ENCODE measurements around the gene MYL11. TPM values are rescaled to one million over a fixed set of nuclear protein-coding genes. Genes with fewer than 3 reads are reported as not detected.

Gene MYL11
- total RNA-seq, 1 donor from 2014 or later = 0.64 TPM

DNA sequence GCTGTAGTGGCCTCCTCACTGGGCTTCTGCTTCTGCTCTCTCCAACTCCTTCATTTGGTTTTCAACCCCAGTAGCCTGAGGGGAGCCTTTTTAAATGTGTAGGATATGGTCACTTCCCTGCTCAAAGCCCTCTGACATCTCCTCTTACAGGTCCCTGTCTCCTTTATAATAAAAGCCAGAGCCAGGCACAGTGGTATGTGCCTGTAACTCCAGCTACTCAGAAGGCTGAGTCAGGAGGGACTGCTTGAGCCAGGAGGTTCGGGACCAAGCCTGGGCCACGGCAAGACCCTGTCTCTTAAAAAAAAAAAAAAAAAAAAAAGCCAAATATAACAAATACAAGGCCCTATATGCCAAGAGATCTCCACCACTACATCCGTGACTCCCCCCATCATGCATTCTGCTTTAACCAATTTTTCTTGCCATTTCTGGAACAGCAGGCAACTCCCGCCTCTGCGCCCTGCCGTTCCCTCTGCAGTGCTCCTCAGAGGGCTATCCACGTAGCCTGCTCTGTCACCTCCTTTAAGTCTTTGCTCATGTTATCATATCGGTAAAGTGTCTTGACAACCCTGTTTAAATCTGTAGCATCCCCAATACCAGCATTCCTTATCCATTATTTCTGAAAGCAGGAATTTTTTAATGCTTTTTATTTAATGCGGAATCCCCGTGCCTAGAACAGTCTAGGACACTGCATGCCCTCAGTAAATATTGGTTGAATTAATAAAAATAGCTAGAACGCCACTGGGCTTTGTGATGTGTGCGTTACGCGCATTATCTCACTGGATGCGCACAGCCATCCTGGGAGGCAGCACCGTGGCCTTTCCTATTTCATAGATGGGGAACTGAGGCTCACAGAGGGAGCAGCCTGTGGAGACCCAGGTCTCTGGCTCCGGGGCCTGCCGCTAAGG is 42.3 kb downstream of the MYL11 start:
- DNase-seq (ENCODE audit: low read depth in 2 of 2) = no peak

DNA sequence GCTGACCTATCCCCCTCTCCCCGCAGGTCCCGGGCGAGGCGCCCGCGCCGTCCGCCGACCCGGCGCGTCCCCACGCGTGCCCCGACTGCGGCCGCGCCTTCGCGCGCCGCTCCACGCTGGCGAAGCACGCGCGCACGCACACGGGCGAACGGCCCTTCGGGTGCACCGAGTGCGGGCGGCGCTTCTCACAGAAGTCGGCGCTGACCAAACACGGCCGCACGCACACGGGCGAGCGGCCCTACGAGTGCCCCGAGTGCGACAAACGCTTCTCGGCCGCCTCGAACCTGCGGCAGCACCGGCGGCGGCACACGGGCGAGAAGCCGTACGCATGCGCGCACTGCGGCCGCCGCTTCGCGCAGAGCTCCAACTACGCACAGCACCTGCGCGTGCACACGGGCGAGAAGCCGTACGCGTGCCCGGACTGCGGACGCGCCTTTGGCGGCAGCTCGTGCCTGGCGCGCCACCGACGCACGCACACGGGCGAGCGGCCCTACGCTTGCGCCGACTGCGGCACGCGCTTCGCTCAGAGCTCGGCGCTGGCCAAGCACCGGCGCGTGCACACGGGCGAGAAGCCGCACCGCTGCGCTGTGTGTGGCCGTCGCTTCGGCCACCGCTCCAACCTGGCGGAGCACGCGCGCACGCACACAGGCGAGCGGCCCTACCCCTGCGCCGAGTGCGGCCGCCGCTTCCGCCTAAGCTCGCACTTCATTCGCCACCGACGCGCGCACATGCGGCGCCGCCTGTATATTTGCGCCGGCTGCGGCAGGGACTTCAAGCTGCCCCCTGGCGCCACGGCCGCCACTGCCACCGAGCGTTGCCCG is 43.1 kb downstream of the MYL11 start:
- DNase-seq (ENCODE audit: low read depth in 2 of 2) = peak; percentile 93 to 97

DNA sequence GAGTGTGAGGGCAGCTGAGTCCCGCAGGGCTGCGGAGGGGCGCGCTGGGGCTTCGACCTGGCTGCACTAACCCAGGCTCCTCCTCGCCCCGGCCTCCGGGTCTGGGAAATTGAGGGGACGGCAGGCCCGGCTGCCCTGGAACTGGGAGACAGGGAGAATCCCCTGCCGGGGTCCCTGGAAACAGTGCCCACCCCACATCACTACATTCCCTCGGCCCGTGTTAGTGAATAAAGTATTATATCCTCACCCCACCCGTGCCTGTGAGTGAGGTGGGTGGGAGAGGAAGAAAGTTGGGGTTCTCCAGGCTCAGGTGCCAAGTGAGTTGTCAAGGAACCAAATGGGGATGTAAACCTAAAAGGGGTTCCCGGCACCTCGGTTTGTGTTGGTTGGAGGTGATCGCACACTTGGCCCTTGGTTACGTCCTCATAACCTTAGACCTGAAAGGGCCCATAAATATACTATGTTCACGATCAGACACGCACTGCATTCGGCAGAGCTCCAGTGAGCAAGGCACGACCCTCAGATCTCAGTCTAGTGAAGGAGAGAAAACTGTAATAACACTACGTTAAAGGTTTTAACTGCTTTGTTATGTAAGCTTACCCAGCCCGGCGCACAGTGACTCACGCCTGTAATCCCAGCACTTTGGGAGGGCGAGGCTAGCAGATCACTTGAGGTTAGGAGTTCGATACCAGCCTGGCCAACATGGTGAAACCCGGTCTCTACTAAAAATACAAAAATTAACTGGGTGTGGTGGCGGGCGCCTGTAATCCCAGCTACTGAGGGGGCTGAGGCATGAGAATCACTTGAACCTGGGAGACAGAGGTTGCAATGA is 44.0 kb downstream of the MYL11 start:
- no peak for DNase-seq (ENCODE audit: low read depth in 2 of 2)

DNA sequence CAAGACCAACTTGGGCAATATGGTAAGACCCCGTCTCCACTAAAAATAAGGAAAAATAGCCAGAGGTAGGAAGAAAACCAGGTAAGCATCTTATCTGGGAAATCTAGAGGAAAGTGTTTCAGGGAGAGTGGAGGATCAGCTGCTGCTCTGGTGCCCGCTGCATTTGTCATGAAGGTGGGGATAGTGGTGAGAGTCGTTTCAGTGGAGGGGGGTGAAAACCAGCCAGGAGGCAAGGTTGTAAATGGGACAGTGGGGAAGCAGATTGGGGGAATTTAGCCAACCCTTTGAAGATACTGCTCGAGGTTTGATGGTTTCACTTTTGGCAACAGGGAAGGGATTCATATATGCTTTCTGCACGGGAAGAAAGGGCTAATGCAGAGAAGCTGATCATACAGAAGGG is 46.4 kb downstream of the MYL11 start:
- DNase-seq (ENCODE audit: low read depth in 2 of 2) = no peak

Other genes with a start within 250 kb of the MYL11 start
- gene CORO1A, start 191.2 kb upstream of the MYL11 start, total RNA-seq = 1.1 and 2.4 TPM in 2 replicates
- 26.6 and 29.8 TPM in 2 replicates for gene BOLA2B, start 181.1 kb upstream of the MYL11 start, total RNA-seq
- gene SLX1A, start 180.9 kb upstream of the MYL11 start, total RNA-seq = 52.4 and 73.0 TPM in 2 replicates
- 2.2 and 3.3 TPM in 2 replicates for gene SULT1A3, start 175.5 kb upstream of the MYL11 start, total RNA-seq
- 0.77 and 1.6 TPM in 2 replicates for gene NPIPB13, start 126.3 kb upstream of the MYL11 start, total RNA-seq
- gene CD2BP2, start 19.5 kb upstream of the MYL11 start, total RNA-seq = 34.1 and 35.5 TPM in 2 replicates
- gene TBC1D10B, start 4.3 kb upstream of the MYL11 start, total RNA-seq = 22.2 and 31.9 TPM in 2 replicates
- under 0.01 and 0.38 TPM in 2 replicates for gene SEPTIN1, start 7.8 kb downstream of the MYL11 start, total RNA-seq
- gene ZNF48, start 20.6 kb downstream of the MYL11 start, total RNA-seq = 11.4 and 15.2 TPM in 2 replicates
- 7.6 and 14.0 TPM in 2 replicates for gene ZNF771, start 32.8 kb downstream of the MYL11 start, total RNA-seq
- 80.9 and 89.8 TPM in 2 replicates for gene DCTPP1, start 55.2 kb downstream of the MYL11 start, total RNA-seq
- 13.6 and 24.9 TPM in 2 replicates for gene SEPHS2, start 71.1 kb downstream of the MYL11 start, total RNA-seq
- not detected in 2 replicates for gene ITGAL, start 97.9 kb downstream of the MYL11 start, total RNA-seq
- 13.7 and 17.7 TPM in 2 replicates for gene ZNF768, start 151.8 kb downstream of the MYL11 start, total RNA-seq
- gene ZNF747, start 160.1 kb downstream of the MYL11 start, total RNA-seq = 5.8 and 7.6 TPM in 2 replicates
- gene ZNF764, start 183.6 kb downstream of the MYL11 start, total RNA-seq = 3.1 and 4.3 TPM in 2 replicates
- gene ZNF688, start 196.9 kb downstream of the MYL11 start, total RNA-seq = 3.9 and 6.7 TPM in 2 replicates
- 6.4 and 9.6 TPM in 2 replicates for gene ZNF785, start 210.9 kb downstream of the MYL11 start, total RNA-seq
- gene ZNF689, start 235.6 kb downstream of the MYL11 start, total RNA-seq = 3.2 and 4.9 TPM in 2 replicates